DOHH2 (cell line): ENCODE measurements around the gene FCHSD2.
"Not testable (repeated sequence)": the region's sequence is repeated elsewhere in the genome, so short reads cannot be mapped to it uniquely, and the experiment has no call there.

Experiments
- H3F3A ChIP-seq: fragments of 200-600 bp; sonication (generic), shearing (Covaris generic); 2 replicates; pipeline ENCODE4 v1.6.0; 2016; ENCODE audit warnings: antibody characterized with exemption, mild to moderate bottlenecking; ENCODE audit not compliant: control insufficient read depth, insufficient read depth
- H3K27ac ChIP-seq: fragments of 200-600 bp; sonication (generic); 2 replicates; pipeline ENCODE4 v1.5.1; 2014; ENCODE audit warnings: low read depth, mild to moderate bottlenecking, low read length, moderate library complexity
- H3K27me3 ChIP-seq: fragments of 200-600 bp; sonication (generic); 2 replicates; pipeline ENCODE4 v1.6.1; 2014; ENCODE audit warnings: mild to moderate bottlenecking, low read length, mixed read lengths; ENCODE audit not compliant: control insufficient read depth
- H3K36me3 ChIP-seq: fragments of 200-600 bp; sonication (generic); 2 replicates; pipeline ENCODE4 v1.6.1; 2014; ENCODE audit warnings: mild to moderate bottlenecking, low read length, moderate library complexity, mixed read lengths; ENCODE audit not compliant: control insufficient read depth
- H3K4me1 ChIP-seq: fragments of 200-600 bp; sonication (generic); 2 replicates; pipeline ENCODE4 v1.6.1; 2014; ENCODE audit warnings: mild to moderate bottlenecking, low read length, mixed read lengths; ENCODE audit not compliant: control insufficient read depth
- H3K4me2 ChIP-seq: fragments of 200-600 bp; sonication (generic); 2 replicates; pipeline ENCODE4 v1.6.0; 2014; ENCODE audit warnings: mild to moderate bottlenecking, low read length, moderate library complexity
- H3K4me3 ChIP-seq: fragments of 200-600 bp; sonication (generic); 2 replicates; pipeline ENCODE4 v1.5.1; 2014; ENCODE audit warnings: mild to moderate bottlenecking, low read length, mixed read lengths
- H3K79me2 ChIP-seq: fragments of 200-600 bp; sonication (generic); 2 replicates; pipeline ENCODE4 v1.6.1; 2014; ENCODE audit warnings: mild to moderate bottlenecking, low read length, mixed read lengths; ENCODE audit not compliant: control insufficient read depth
- H3K9me2 ChIP-seq: fragments of 200-600 bp; sonication (generic); replicated peaks from 2 replicates; pipeline ENCODE4 v1.6.1; 2014; ENCODE audit warnings: mild to moderate bottlenecking, low read length, mixed read lengths; ENCODE audit not compliant: control insufficient read depth
- H3K9me3 ChIP-seq: fragments of 200-600 bp; sonication (generic); 2 replicates; pipeline ENCODE4 v1.6.1; 2014; ENCODE audit warnings: antibody characterized with exemption, low read length, mixed read lengths; ENCODE audit not compliant: control insufficient read depth, insufficient read depth
- H4K20me1 ChIP-seq: fragments of 200-600 bp; sonication (generic); 2 replicates; pipeline ENCODE4 v1.6.0; 2014; ENCODE audit warnings: low read depth, mild to moderate bottlenecking, antibody characterized with exemption, low read length, moderate library complexity; ENCODE audit not compliant: control insufficient read depth, insufficient read depth
- CTCF ChIP-seq: fragments of 200-600 bp; sonication (generic); IDR thresholded peaks from one replicate; pipeline ENCODE4 v1.5.1; 2014; ENCODE audit warnings: antibody characterized with exemption, mild to moderate bottlenecking, low read depth, low read length; ENCODE audit not compliant: poor library complexity, severe bottlenecking
- EZH2phosphoT487 ChIP-seq: fragments of 200-600 bp; sonication (generic); IDR thresholded peaks from 2 replicates; pipeline ENCODE4 v1.6.1; 2017; ENCODE audit warnings: borderline replicate concordance, mild to moderate bottlenecking, antibody characterized with exemption, low read length, moderate library complexity, mixed read lengths

Gene FCHSD2

GRCh38 chr11:72981971-72982685 lies 160.0 kb downstream of the FCHSD2 start:
- TF ChIP-seq EZH2phosphoT487 (no peak), CTCF (no peak)
- Histone ChIP-seq H3K27me3 (no peaks in the 10 kb centered on the region), H3K4me2 (no peak overlapping the region), H3K36me3 (peaks cover 80% of the 10 kb centered on the region), H3K9me2 (no peaks in the 10 kb centered on the region), H3K79me2 (peaks cover 28% of the 10 kb centered on the region), H3K4me1 (no peaks in the 10 kb centered on the region), H3K4me3 (no peak overlapping the region), H3K27ac (no peak overlapping the region), H3F3A (peaks cover 7% of the 10 kb centered on the region; the same call in 1 of the 2 replicates), H4K20me1 (no peaks in the 10 kb centered on the region), H3K9me3 (no peaks in the 10 kb centered on the region)

- Histone ChIP-seq H3K4me3 (no peak overlapping the region), H3K27ac (no peak overlapping the region), H4K20me1 (no peaks in the 10 kb centered on the region), H3K4me2 (no peak overlapping the region), H3K9me3 (no peaks in the 10 kb centered on the region), H3K9me2 (no peaks in the 10 kb centered on the region), H3K36me3 (peaks cover 82% of the 10 kb centered on the region), H3K79me2 (peaks cover 32% of the 10 kb centered on the region), H3K27me3 (no peaks in the 10 kb centered on the region), H3F3A (peaks cover 5% of the 10 kb centered on the region; the same call in 1 of the 2 replicates), H3K4me1 (no peaks in the 10 kb centered on the region)
- no peak for TF ChIP-seq CTCF
- no peak for TF ChIP-seq EZH2phosphoT487
Observed at GRCh38 chr11:72981080-72981479, 161.0 kb downstream of the FCHSD2 start.

GRCh38 chr11:72977782-72978181 lies 164.3 kb downstream of the FCHSD2 start:
- H3K79me2 ChIP-seq = peaks cover 47% of the 10 kb centered on the region
- not testable (repeated sequence) for H3K4me1 ChIP-seq, H4K20me1 ChIP-seq, H3K4me3 ChIP-seq, H3K27me3 ChIP-seq, H3F3A ChIP-seq, H3K9me2 ChIP-seq, H3K4me2 ChIP-seq, H3K9me3 ChIP-seq, H3K27ac ChIP-seq
- H3K36me3 ChIP-seq = peaks cover 88% of the 10 kb centered on the region

- not testable (repeated sequence) for H3K4me1 ChIP-seq, H4K20me1 ChIP-seq
Observed at GRCh38 chr11:72976522-72976892, 165.6 kb downstream of the FCHSD2 start.

More at GRCh38 chr11:72976522-72976892, 165.6 kb downstream of the FCHSD2 start:
- H3F3A ChIP-seq, H3K9me3 ChIP-seq, H3K4me2 ChIP-seq, H3K27me3 ChIP-seq, H3K9me2 ChIP-seq, H3K4me3 ChIP-seq, H3K27ac ChIP-seq: not testable (repeated sequence)
- Histone ChIP-seq H3K36me3 (peaks cover 87% of the 10 kb centered on the region), H3K79me2 (peaks cover 53% of the 10 kb centered on the region)
